Activated CD4-positive, CD25-positive, alpha-beta regulatory T cell treated with anti-CD3 and anti-CD28 coated beads, Interleukin-2, amount 50 U/mL, for 24 hours (primary cell): ENCODE results near the gene FAM83B.
"Not testable (repeated sequence)": the region's sequence is repeated elsewhere in the genome, so short reads cannot be mapped to it uniquely, and the experiment has no call there.

Experiments
- ATAC-seq, 2 donors: fragments of 150-1000 bp; cut with Tn5 transposase; one replicate each; pipeline ENCODE4 v1.10.0; 2021; ENCODE audit warnings: mild to moderate bottlenecking in 1 of 2, moderate library complexity in 1 of 2

FAM83B gene

GRCh38 chr6:54860739-54861138 lies 14.2 kb downstream of the FAM83B start:
- ATAC-seq: no peak

- no peak for ATAC-seq
Measured at GRCh38 chr6:54861905-54862616, 15.5 kb downstream of the FAM83B start.

DNA sequence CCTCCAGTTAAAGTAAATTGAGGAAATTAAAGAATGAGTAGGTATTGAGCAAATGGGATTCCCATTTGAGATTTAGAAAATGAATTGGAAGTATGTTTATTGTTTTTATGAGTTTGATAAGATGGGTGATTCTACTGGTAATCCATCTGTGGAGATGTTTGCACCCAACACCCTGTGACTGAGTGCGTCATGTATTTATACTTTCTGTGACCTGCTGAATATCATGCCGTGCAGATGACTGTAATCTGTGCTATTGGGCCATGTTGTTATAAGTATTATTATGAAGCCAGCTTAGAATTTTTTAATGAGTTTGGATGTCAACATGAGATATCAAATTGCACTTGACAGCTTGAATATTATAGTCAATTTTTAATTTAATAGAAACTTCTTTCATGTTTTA lies 17.7 kb downstream of the FAM83B start:
- ATAC-seq: no peak

DNA sequence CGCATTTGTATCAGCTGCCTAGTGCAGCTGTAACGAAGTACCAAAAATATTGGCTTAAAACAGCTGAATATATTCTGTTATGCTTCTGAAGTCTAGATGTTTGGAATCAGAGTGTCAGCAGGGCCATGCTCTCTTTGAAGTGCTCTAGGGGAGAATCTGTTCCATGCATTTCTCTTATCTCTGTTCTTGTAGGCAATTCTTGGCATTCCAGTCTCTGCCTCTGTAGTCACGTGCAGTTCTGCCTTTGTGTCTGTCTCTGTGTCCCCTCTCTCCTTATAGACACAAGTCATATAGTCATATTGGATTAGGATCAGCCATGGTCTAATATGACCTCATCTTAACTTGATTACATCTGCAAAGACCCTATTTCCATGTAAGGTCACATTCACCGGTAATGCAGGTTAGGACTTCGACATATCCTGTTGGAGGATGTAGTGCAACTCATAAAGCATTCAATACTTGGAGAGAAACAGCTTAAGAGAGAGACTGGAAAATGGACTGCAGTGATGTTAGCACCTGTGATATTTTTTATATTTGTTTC lies 18.6 kb downstream of the FAM83B start:
- no peak for ATAC-seq

DNA sequence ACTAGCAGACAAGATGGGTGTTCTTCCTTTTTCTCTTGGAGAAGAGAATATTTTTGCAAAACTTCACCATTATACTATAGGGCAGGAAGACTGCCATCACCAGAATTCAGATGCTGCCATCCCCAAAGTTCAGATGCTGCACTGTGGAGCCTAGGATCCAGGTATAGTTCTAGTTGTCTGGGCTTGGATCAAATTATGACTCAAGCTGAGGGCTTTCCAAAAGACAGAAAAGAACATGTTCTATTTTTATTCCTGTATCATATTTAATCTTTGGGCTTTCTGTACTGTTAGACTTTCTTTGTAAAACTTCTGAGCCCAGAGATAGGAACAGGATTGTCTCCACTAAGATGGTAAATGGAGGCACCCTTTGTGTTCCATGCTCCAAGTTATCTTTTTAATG lies 22.0 kb downstream of the FAM83B start:
- no peak for ATAC-seq

DNA sequence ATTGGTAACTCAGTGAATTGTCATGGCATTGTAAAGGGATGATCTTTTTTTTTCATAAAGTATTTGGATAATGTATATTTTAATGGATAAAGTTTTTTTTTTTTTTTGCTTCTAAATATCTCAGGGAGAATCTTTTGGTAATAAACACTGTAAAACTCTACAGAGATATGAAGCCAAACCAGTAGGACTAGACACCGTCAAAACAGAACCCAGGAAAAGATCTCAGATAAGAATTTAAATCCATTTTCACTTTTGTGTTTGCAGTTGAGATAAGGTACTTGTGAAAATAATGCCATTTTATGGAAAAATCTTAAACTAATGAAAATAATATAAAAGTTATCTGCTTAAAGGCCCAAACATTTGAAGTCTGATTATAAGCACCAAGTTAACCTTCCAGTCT lies 27.0 kb downstream of the FAM83B start:
- ATAC-seq: no peak

DNA sequence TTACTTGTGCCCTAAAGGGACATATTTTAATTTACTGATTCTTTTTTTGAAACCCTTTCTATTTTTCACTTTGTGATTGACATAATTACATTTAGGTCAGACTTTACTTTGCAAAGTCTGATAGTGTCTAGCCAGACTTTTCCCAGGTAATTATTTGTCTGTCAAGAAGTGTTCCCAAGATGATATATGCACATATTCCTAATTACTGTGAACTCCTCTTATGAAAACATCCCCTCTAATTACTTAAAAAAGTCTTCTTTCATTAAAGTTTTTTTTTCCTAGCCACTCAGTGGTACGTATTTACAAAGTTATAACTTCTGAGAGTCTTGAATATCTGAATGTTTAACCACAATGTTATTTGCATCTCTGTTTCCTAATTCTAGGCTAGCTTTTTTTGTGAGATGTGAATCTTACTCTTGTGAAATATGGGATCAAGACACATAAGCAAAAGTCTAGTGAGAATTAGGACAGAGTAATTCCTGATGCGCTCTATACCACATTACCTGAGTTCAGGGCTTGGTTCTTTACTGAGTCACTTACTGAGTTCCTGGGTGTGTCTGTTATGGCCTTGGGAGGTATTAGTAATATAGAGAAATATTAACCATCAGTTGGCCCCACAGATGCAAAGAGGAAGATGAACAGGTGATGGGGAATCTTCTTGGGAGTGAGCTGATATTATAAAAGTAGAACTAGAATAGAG lies 27.9 kb downstream of the FAM83B start:
- no peak for ATAC-seq

GRCh38 chr6:54875539-54875938 lies 29.0 kb downstream of the FAM83B start:
- no peak for ATAC-seq

- no peak for ATAC-seq
Measured at GRCh38 chr6:54876365-54876764, 29.8 kb downstream of the FAM83B start.

DNA sequence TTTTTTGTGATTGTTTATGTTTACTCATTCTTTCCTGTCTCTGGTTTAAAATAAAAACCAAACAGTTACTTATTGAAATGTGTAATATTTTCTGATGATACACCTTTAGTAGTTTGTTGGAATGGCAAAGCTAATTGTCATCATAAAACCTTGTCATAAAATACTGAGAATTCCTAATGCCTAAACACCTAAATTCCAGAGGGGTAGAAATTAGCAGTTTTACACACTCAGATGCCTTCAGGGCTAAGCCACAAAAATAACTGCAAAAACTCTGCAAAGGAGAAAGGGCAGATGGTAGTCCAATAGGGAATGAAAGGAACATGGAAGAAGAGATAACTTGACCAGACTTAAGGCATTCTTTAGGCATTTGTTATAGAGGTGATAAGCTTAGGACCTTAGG lies 30.3 kb downstream of the FAM83B start:
- no peak for ATAC-seq

GRCh38 chr6:54877713-54878317 lies 31.2 kb downstream of the FAM83B start:
- ATAC-seq: no peak

- ATAC-seq: no peak
Measured at GRCh38 chr6:54878718-54879117, 32.1 kb downstream of the FAM83B start.

GRCh38 chr6:54879188-54879985 lies 32.8 kb downstream of the FAM83B start:
- ATAC-seq: no peak

- no peak for ATAC-seq
Measured at GRCh38 chr6:54881067-54881730, 34.6 kb downstream of the FAM83B start.

DNA sequence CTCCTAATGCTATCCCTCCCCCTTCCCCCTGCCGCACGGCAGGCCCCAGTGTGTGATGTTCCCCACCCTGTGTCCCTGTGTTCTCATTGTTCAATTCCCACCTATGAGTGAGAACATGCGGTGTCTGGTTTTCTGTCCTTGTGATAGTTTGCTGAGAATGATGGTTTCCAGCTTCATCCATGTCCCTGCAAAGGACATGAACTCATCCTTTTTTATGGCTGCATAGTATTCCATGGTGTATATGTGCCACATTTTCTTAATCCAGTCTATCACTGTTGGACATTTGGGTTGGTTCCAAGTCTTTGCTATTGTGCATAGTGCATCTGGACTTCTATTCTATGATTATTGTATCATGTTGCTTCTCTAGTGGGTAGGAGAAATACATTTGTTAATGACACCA lies 35.3 kb downstream of the FAM83B start:
- ATAC-seq: not testable (repeated sequence)

- no peak for ATAC-seq
Measured at GRCh38 chr6:54886932-54887584, 40.5 kb downstream of the FAM83B start.

DNA sequence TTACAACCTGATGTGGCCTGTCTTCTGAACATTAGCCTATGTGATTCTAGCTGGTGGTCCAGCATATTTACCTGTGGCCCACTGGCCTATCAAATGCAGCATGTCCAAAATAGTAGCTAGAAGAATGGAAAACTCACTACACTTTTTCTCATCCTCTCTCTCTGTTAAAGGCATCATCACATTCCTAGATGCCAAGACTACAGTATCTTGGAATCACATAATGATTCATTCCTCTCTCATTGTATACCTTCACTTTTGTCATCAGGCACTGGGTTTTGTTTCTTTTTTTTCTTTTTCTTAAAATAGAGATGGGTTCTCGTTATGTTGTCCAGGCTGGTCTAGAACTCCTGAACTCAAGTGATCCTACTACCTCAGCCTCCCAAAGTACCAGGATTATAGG lies 45.0 kb downstream of the FAM83B start:
- ATAC-seq: no peak

DNA sequence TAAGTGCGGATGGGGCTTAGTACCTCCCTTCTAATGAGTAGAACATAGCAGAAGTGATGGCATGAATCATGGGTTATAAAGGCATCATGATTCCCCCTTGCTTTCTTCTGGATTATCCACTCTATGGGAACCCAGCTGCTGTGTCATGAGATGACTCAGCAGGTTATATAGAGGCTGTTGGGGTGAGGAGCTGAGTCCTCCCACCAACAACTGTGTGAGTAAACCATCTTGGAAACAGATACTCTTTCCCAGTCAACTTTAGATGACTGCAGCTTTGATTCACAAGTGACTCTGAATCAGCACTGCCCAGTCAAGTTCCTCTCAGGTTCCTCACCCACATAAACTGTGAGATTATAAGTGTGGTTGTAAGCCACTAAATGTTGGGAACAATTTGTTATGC lies 46.3 kb downstream of the FAM83B start:
- no peak for ATAC-seq

DNA sequence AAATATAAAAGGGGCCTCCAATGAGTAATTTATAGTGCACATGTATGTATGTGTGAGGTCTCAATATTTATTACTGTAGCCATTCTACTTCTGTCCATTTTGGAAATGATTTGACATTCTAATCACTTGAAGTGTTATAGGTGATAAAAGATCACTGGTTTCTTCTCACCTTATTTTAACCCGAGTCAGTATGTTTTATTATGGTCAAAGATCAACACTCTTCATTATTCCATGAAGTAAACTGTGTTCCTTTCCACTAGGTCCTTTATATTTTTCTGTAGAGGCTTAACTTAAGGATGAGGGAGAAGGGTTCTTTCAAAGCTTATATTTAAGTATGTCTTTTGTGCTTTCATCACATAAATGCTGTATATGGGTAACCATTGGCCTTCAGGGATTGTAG lies 47.2 kb downstream of the FAM83B start:
- no peak for ATAC-seq

DNA sequence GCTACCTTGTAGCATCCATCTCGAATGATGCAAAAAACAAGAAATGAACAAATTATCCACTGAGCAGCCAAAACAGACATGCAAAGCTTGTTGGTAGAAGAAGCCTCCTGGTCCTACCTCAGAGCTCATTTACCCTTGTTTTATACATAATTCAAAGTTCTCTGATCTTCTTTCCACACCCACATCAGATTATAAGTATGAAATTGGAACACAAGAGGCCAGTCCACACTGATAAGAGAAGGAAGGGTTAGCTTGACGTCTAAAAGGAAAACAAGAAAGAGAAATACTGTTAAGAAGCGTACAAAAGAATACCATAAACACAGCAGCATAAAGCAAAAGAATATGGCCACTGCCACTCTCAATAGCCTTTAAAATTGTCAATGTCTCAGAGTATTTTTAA lies 49.7 kb downstream of the FAM83B start:
- no peak for ATAC-seq

GRCh38 chr6:54897462-54898189 lies 51.1 kb downstream of the FAM83B start:
- ATAC-seq: no peak
